Iris pigment epithelial cell (primary cell): ENCODE measurements around the gene DPP4.
"Not testable (repeated sequence)": the region's sequence is repeated elsewhere in the genome, so short reads cannot be mapped to it uniquely, and the experiment has no call there.

Experiments used
- DNase-seq: peaks from one replicate; pipeline ENCODE4 v3.0.0-alpha.2; 2011; ENCODE audit warnings: low read depth

The DPP4 gene

DNA sequence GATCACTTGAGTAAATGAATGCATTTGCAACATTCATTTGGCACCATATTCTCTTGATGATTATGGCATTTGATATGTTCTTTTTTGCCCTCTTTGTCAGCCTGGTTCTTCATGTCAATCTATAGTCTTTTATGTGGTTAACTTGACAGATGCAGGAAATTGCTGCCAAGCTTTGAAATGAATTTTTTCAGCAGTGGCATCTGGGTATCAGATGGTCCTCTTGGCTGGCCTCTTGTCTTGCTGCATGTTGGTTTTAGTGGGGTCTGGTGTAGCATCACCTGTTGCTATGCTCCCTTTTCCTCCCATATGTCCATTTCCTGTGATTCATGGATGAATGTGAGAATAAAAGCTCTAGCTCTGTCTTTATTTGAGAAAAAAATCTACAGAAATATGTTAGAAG lies 119.9 kb downstream of the DPP4 start:
- DNase-seq: no peak

DNA sequence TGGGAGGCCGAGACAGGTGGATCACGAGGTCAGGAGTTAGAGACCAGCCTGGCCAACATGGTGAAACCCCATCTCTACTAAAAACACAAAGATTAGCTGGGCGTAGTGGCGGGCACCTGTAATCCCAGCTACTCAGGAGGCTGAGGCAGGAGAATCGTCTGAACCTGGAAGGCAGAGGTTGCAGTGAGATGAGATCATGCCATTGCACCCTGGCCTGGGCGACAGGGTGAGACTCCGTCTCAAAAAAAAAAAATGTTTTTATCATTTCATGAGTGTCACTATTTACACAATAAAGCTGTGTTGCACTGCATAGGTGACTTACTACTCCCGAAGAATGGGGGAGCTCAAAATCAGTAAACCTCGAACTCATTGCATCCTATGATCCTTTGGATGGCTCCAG lies 120.6 kb downstream of the DPP4 start:
- DNase-seq: not testable (repeated sequence)

DNA sequence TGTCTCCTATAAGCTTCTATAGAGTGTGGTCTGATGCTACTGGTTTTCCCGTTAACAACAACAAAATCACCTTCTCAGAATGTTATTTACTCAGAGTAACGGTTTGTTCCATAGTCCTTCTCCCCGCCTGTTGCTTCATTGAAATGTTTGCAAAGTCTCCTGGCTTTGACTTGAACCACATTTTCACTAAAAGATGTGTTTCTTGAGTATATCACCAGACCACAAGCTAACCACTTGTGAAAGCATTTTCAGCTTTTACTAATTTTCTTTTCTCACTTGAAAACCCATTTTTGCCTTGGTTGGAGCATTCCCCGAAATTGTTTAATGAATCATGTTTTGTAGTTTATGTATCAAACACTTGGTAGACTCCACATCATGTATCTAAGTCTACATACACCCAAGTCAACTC lies 121.2 kb downstream of the DPP4 start:
- no peak for DNase-seq

DNA sequence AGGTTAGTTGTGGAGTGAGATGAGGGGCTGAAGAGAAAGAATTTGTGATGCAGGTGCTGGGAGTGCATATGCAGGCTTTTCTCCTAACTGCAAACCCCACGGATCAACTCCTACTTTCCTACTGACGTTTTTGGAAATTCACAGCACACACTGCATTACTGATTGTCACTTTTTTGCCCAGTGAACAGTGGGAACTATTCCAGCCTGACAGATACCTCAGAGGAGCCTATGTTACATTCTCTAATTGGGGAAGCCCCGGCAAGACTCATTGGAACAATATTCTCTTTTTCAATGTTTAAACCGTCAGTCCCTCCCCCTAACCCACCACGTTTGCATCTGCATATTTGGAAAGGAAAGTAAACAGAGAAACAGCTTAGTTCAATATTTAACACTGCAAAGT lies 126.2 kb downstream of the DPP4 start:
- no peak for DNase-seq

DNA sequence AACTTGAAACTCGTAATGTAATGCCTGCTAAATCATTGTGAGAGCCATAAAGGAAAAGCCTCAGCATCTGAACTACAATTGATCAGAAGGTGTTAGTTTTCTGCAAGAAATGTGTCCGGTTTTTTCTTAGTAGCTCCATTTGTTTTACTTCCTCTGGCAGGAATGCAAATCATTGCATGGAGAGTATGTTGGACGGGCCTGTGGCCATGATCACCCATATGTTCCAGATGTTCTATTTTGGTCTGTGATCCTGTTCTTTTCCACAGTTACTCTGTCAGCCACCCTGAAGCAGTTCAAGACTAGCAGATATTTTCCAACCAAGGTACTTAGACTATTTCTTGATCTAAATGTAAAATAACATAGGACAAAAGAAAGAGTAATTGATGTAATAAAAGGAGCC lies 126.6 kb downstream of the DPP4 start:
- no peak for DNase-seq

DNA sequence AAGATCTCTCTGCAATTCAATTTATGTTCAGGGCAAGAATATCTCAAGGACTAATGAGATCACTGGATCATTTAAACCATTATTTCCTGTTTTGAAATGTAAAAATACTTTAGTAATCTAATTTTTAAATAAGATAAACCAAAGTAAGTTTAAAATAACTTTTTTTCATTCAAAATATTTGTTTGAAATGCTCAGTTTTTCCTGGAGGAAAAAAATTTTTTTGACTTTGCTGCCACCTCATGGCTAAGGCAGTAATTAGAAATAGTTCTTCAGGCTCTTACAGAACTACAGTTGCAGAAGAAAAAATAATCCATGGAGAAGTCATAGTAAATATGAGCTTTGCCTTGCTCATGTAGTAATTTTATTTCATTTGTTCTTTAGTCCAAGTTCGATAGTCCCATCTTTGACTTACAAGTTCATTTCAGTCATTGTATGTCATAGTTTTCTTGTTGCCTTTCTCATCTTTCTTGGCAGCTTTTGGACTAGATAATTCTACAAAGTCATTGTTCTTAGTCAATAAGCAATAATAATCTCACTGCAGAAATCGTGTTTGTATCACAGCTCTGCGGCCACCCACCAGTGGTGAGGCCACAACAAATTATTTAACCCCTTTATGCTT lies 127.4 kb downstream of the DPP4 start:
- peak; percentile 31 for DNase-seq

DNA sequence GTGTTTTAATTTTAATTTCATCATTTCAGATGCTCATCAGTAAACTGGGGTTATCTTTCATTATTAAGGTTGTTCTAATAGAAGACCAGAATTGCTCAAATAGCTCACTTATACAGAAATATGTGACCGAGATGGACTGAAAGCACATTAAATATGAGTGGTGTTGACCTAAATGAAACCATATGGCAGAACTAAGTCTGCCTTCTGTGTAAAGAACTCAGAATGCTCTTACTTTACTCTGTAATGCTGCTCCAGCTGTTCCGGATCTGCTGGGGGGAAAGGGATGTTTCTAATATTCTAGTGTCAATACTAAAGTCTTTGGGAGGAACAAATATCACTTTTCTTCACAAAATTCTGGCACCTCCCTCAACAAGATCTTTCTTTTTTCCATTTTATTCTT lies 131.0 kb downstream of the DPP4 start:
- DNase-seq: no peak
